HG03565 (cell line): ENCODE measurements around the gene NDUFB6.
"Not testable (repeated sequence)": the region's sequence is repeated elsewhere in the genome, so short reads cannot be mapped to it uniquely, and the experiment has no call there.

Source experiments
- ATAC-seq: cut with Tn5 transposase; IDR thresholded peaks from one replicate; pipeline ENCODE4 v1.9.1; 2021; ENCODE audit warnings: mild to moderate bottlenecking, moderate library complexity; ENCODE audit not compliant: unreplicated experiment

Gene NDUFB6

GRCh38 chr9:32572900-32573523 is at the start of gene NDUFB6:
TSS of gene NDUFB6 (minus strand) at chr9:32573159. CDS start at chr9:32573060, 99 bp downstream.
- ATAC-seq, result peak; percentile 81

DNA sequence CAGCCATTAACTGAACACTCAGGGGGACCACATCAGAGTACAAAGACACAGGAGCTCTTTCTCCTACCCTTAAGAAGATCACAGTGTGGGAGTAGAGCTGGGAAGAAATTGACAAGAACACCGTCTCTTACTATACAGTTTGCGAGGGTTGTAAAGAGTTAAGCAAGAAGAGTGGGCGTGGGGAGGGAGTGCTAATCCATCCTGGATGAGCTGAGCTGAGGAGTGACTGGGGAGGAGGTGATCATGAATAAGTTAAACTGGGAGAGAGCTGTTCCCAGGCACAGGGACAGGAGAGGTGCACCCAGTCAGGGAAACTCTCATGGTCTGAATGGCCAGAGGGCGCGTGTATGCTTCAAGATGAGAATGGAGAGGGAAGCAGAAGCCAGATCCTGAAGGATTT is 45.3 kb upstream of the NDUFB6 start:
- ATAC-seq, result no peak

DNA sequence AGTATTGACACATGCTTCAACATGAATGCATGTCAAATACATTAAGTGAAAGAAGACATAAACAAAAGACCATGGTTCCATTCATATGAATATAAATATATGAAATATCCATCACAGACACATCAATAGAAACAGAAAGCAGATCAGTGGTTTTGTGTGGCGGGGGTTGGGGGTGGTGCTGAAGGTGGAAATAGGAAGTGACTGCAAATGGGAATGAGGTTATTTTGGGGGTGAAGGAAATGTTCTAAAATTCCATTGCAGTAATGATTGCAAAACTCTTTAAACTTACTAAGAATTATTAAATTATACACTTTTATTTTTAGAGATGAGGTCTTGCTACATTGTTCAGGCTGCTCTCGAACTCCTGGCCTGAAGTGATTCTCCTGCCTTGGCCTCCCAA is 33.9 kb upstream of the NDUFB6 start:
- no peak for ATAC-seq

GRCh38 chr9:32603914-32604852 is 31.2 kb upstream of the NDUFB6 start:
- ATAC-seq, result peak; percentile 62

DNA sequence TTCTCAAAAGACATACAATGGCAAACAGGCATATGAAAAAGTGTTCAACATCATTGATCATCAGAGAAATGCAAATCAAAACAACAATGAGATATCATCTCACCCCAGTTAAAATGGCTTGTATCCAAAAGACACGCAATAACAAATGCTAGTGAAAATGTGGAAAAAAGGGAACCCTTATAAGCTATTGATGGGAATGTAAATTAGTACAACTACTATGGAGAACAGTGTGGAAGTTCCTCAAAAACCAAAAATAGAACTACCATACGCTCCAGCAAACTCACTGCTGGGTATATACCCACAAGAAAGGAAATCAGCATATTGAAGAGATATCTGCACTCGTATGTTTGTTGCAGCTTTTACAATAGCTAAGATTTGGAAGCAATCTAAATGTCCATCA is 26.1 kb upstream of the NDUFB6 start:
- not testable (repeated sequence) for ATAC-seq

- no peak for ATAC-seq
Measured at GRCh38 chr9:32596936-32597335, 24.0 kb upstream of the NDUFB6 start.

DNA sequence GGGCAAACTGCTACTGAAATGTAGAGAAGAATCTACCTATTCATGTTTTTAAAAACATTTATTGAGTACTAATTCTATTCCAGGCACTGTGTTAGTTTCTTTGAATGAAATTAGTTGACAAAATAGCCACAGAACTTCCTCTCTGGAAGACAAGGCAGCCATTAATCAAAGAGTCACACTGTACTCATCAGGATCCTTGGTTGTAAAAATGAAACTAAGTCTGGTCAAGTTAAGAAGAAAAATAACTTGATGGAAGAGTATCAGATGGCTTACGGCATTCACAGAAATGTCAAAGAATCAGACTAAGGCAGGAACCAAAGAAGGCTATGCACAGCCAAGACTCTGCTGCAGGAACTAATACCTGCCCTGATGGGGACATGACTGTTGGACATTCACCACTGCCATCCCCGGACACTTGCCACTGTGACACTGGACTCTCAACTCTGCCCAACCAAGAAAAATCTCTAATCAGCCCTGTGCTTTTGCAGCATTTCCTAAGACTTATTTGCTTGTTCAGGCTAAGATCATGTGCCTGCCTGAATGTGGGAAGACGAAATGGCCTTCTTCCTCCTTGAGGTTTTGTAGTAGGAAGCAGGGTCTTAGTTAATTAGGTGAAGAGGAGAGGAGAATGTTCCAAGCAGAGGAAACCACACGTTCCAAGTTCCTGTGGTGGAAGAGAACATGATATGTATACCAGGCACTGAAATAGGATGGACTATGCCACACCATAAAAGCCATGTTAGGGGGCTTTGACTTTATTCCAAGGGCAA is 23.3 kb upstream of the NDUFB6 start:
- no peak for ATAC-seq

GRCh38 chr9:32590898-32591297 is 17.9 kb upstream of the NDUFB6 start:
- ATAC-seq, result no peak

DNA sequence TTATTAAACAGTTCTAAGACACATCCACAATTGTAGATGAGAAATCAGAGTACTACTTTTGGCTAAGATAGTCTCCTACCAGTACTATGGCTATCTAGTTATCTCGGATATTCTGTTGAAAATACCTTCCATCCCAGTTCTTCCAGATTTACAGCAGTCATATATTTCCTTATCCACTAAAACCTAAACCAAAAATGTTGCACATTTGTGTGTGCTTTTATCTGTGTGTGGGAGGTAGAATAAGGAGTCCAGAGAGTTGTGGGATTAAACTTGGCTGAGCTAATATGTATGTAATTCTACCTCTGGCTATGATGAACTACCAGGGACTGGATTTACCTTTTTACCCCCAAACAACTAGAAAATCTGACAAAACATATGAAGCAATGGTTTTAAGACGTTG is 17.5 kb upstream of the NDUFB6 start:
- ATAC-seq, result no peak

DNA sequence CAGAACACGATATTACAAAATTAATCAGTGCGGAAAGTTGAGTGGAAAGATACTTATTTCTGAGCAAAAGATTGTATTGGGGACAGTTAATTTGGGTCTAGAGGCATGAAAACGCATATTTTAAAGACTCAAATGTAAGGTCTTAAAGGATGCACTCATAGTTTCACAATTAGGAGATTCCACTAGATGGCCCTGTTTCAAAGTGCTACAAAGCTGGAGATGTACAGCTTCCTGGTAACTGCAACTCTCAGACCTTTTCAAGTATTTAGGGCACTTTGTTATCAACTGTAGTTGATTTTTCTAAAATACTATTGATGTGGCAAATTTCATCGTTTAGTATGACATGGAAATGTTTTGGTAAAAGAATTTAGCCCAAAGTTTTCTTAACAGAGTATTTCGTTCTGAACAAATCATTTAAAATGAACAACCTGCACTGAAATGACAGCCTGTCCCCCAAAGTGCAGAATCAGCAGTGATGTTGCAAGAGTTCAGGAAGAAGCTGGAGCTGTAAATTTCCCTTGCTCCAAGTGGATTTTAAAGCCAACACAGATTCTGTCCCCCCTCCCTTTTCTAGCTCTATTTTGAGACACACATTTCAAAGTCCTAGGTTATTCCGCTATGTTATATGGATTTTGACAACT is 16.2 kb upstream of the NDUFB6 start:
- peak; percentile 83 for ATAC-seq

DNA sequence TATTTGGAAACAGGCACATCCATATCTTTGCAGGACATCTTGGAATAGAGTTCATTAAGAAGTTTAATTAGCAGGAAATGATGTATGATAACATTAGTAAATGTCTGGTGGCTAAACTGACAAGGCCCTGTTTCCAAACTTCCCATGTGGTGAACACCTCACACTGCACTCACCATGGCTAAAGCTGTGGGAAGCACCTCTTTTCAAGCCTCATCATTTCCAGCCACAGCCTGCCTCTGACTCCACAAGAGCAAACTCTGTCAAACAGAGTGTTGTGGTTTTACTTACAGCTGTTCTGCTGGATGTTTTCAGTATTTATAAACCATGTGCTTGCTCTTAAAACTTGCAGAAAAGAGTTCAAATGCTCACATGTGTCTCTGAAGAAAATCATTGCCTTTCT is 14.9 kb upstream of the NDUFB6 start:
- ATAC-seq, result no peak

DNA sequence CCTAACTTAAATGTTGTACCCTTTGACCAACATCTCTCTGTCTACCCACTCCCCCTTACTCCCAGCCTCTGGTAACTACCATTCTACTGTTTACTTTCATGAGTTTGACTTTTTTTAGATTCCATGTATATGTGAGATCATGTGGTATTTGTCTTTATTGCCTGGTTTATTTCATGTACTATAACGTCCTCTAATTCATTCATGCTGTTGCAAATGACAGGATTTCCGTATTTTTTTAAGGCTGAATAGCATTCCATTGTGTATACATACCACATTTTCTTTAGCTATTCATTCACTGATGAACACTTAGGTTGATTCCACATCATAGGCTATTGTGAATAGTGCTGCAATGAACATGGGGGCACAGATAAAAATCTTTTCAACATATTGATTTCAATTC is 11.8 kb upstream of the NDUFB6 start:
- no peak for ATAC-seq

GRCh38 chr9:32581512-32582143 is 8.7 kb upstream of the NDUFB6 start:
- ATAC-seq, result no peak

DNA sequence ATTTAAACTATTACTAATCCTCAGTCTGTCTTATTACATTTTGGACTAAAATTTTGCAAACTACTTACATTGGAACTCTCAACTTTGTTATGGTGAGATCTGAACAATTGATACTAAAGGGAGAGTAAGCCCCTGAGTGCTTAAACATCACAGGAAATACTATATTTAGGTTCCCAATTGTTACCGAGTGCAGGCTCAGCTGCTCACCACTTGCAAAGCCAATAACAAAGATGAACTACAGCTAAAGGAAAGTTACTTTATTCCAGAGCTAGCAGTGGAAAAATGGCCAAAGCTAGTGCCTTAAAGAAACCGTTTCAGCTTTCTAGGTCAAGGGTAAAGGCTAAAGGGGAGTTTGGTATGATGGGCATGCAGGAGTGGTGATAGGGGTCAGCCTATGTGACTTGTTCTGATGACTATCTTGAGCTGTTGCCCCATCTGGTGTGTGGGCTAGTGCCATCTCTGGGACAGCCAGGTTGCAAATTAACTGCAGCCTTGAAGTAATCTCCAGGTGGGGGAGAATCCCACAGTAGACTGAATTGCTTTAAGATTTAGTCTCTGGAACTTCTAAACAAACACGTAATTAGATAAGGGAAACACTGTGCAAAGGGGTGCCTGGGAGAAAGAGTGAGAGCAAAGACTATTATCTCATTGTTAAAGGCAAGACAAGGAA is 7.8 kb upstream of the NDUFB6 start:
- no peak for ATAC-seq

- ATAC-seq, result no peak
Measured at GRCh38 chr9:32579706-32580331, 6.9 kb upstream of the NDUFB6 start.

DNA sequence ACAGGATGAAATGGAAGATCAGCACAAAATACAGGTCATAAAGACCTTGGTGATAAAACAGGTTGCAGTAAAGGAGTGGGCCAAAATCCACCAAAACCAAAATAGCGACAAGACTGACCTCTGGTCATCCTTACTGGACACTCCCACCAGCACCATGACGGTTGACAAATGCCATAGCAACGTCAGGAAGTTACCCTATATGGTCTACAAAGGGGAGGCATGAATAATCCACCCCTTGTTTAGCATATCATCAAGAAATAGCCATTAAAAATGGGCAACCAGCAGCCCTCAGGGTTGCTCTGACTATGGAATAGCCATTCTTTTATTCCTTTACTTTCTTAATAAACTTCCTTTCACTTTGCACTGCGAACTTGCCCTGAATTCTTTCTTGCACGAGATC is 6.0 kb upstream of the NDUFB6 start:
- ATAC-seq, result no peak

GRCh38 chr9:32577316-32577715 is 4.4 kb upstream of the NDUFB6 start:
- no peak for ATAC-seq

DNA sequence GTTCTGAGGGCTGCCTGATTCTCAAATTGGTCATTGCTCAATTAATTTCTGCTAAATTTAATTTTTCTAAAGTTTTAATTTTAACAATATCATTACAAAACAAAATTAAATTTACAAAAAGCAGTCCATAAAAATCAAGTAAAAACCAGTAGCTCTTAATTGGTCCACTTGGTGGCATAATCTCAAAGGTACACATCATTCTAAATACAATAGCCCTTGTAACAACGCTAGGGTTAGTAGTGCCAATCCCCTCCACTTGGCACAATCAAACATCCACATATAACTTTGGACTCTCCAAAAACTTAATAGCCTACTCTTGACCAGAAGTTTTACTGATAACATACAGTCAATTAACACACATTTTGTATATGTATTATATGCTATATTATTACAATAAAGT is 1.9 kb upstream of the NDUFB6 start:
- ATAC-seq, result no peak

DNA sequence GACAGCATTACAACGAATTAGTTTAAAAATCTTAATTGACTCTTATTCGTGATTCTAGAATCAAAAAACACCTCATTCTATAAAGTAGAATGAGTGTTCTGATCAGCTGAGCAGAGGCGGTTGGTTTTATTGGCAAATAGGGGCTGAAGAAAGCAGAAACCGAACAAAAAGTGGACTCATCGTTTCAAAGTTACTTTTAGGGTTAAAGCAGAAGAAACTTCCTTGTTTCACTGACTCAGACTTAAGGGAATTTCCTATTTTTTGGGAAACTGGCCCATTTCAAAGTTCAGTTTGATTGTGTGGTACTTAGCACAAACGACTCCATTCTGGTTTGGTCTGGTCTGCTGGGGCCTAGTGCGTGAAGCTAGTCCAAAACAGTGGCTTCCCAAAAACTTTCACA is 862 bp upstream of the NDUFB6 start:
- no peak for ATAC-seq
